ENCODE measurements around the gene CAMK2G.

Gene CAMK2G

GRCh38 chr10:73816917-73817729 lies 57.2 kb downstream of the CAMK2G start:
- H3K27ac ChIP-seq, result peak overlapping the region; percentile 72; the same call in 1 of the 2 replicates
- TF ChIP-seq, protein P1, sequence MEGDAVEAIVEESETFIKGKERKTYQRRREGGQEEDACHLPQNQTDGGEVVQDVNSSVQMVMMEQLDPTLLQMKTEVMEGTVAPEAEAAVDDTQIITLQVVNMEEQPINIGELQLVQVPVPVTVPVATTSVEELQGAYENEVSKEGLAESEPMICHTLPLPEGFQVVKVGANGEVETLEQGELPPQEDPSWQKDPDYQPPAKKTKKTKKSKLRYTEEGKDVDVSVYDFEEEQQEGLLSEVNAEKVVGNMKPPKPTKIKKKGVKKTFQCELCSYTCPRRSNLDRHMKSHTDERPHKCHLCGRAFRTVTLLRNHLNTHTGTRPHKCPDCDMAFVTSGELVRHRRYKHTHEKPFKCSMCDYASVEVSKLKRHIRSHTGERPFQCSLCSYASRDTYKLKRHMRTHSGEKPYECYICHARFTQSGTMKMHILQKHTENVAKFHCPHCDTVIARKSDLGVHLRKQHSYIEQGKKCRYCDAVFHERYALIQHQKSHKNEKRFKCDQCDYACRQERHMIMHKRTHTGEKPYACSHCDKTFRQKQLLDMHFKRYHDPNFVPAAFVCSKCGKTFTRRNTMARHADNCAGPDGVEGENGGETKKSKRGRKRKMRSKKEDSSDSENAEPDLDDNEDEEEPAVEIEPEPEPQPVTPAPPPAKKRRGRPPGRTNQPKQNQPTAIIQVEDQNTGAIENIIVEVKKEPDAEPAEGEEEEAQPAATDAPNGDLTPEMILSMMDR (conservative IDR thresholded peaks at IDR 0.05), result no peak

DNA sequence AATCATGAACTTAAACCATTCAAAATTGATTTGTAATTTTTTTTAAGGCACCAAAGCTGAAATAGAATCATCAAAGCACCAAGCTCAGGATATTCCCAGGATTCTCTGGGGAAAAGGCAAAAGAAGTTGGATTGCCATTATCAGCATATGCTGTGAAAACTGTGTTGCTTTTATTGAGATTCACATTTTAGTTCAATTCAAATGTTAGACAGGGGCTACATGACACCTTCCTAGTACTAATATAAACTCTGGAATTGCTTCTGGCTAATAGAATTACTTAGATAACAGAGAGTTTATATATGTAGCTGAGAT lies 58.7 kb downstream of the CAMK2G start:
- TF ChIP-seq, protein P1 (conservative IDR thresholded peaks at IDR 0.05), result no peak
- no peak overlapping the region for H3K27ac ChIP-seq

DNA sequence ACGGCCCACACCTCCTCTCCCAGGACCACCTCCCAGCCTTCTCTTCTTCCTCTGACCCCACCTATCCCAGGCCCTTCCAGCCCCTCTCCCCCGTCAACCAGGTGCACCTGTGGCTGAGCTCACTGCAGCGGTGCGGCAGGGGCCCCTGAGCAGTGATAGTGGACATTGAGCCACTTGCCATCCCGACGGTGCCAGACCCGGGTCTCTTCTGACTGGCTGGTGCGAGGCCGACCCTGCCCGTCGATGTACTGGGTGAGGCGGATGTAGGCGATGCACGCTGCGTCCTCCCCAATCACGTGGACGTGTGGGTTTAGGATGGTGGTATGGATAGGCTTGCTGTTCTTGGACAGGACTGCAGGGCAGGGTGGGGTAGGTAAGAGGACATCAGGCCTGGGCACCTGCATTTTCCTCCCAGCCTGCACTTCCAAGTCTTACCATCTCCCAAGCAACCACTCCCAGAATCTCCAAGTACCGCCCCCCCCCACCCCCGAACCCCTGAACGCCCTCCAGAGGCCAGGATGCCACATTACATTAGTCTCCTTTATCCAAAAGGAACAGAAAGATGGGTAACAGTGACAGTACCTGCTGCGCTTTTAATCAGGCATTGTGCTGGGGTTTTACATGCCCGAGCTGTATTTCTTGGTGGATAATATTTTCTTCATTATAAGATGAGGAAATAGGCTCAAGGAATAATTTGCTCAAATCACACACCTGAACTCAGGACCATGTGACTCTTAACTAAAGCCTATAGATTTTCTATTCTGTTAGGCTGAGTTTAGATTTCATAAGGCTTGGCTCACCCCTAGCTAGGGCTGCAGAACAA lies 59.2 kb downstream of the CAMK2G start:
- H3K27ac ChIP-seq, result no peak overlapping the region
- TF ChIP-seq, protein P1 (conservative IDR thresholded peaks at IDR 0.05), result peak; percentile 45

- H3K27ac ChIP-seq, result no peak overlapping the region
- TF ChIP-seq, protein P1 (conservative IDR thresholded peaks at IDR 0.05), result no peak
Measured at GRCh38 chr10:73814276-73814895, 60.0 kb downstream of the CAMK2G start.

GRCh38 chr10:73813333-73813732 lies 61.0 kb downstream of the CAMK2G start:
- TF ChIP-seq, protein P1 (conservative IDR thresholded peaks at IDR 0.05), result no peak
- no peak overlapping the region for H3K27ac ChIP-seq

GRCh38 chr10:73812657-73813056 lies 61.7 kb downstream of the CAMK2G start:
- peak overlapping the region; percentile 84; the same call in 1 of the 2 replicates for H3K27ac ChIP-seq
- TF ChIP-seq, protein P1 (conservative IDR thresholded peaks at IDR 0.05), result no peak
